Measurements from ENCODE around the gene NECAB2.

The NECAB2 gene

GRCh38 chr16:83968306-83968851 lies 335 bp downstream of the NECAB2 start:
- DNase-seq = no peak

- no peak for DNase-seq
Observed at GRCh38 chr16:83968891-83969649, 1.0 kb downstream of the NECAB2 start.

- DNase-seq = no peak
Observed at GRCh38 chr16:83969771-83970429, 1.9 kb downstream of the NECAB2 start.

GRCh38 chr16:83970430-83970815 lies 2.4 kb downstream of the NECAB2 start:
- no peak for DNase-seq

- no peak for DNase-seq
Observed at GRCh38 chr16:83971165-83972130, 3.4 kb downstream of the NECAB2 start.

GRCh38 chr16:83972256-83973008 lies 4.4 kb downstream of the NECAB2 start:
- DNase-seq = no peak

GRCh38 chr16:83973077-83973476 lies 5.0 kb downstream of the NECAB2 start:
- DNase-seq = no peak

- DNase-seq = no peak
Observed at GRCh38 chr16:83973581-83974385, 5.7 kb downstream of the NECAB2 start.

- no peak for DNase-seq
Observed at GRCh38 chr16:83974475-83974874, 6.4 kb downstream of the NECAB2 start.

GRCh38 chr16:83975590-83976260 lies 7.7 kb downstream of the NECAB2 start:
- no peak for DNase-seq

GRCh38 chr16:83977056-83977815 lies 9.2 kb downstream of the NECAB2 start:
- no peak for DNase-seq

GRCh38 chr16:83978401-83978904 lies 10.4 kb downstream of the NECAB2 start:
- no peak for DNase-seq

GRCh38 chr16:83979441-83979840 lies 11.4 kb downstream of the NECAB2 start:
- DNase-seq = no peak

GRCh38 chr16:83980794-83981193 lies 12.8 kb downstream of the NECAB2 start:
- DNase-seq = no peak

- DNase-seq = no peak
Observed at GRCh38 chr16:83981799-83982198, 13.8 kb downstream of the NECAB2 start.

- no peak for DNase-seq
Observed at GRCh38 chr16:83983491-83983890, 15.4 kb downstream of the NECAB2 start.

GRCh38 chr16:83989300-83989699 lies 21.3 kb downstream of the NECAB2 start:
- no peak for DNase-seq

- no peak for DNase-seq
Observed at GRCh38 chr16:83990492-83990891, 22.4 kb downstream of the NECAB2 start.

GRCh38 chr16:83992624-83993023 lies 24.6 kb downstream of the NECAB2 start:
- no peak for DNase-seq

GRCh38 chr16:83994087-83994486 lies 26.0 kb downstream of the NECAB2 start:
- DNase-seq = no peak
